ENCODE data around the gene ACSL4.
"Not testable (repeated sequence)": the region's sequence is repeated elsewhere in the genome, so short reads cannot be mapped to it uniquely, and the experiment has no call there.

ACSL4 gene

GRCh38 chrX:109724971-109725370, 8.1 kb downstream of the ACSL4 start:
- DNase-seq, result not testable (repeated sequence)

- DNase-seq, result no peak
Measured at GRCh38 chrX:109720947-109721346, 12.1 kb downstream of the ACSL4 start.

- DNase-seq, result no peak
Measured at GRCh38 chrX:109719264-109719663, 13.8 kb downstream of the ACSL4 start.

GRCh38 chrX:109716431-109717028, 16.5 kb downstream of the ACSL4 start:
- no peak for DNase-seq

- no peak for DNase-seq
Measured at GRCh38 chrX:109714340-109714958, 18.6 kb downstream of the ACSL4 start.

GRCh38 chrX:109710181-109710580, 22.9 kb downstream of the ACSL4 start:
- no peak for DNase-seq

GRCh38 chrX:109709129-109709631, 23.9 kb downstream of the ACSL4 start:
- DNase-seq, result no peak

GRCh38 chrX:109707720-109708119, 25.3 kb downstream of the ACSL4 start:
- no peak for DNase-seq

- DNase-seq, result no peak
Measured at GRCh38 chrX:109707319-109707718, 25.7 kb downstream of the ACSL4 start.

- DNase-seq, result no peak
Measured at GRCh38 chrX:109704563-109704962, 28.5 kb downstream of the ACSL4 start.

- DNase-seq, result no peak
Measured at GRCh38 chrX:109697855-109698254, 35.2 kb downstream of the ACSL4 start.

- no peak for DNase-seq
Measured at GRCh38 chrX:109696146-109696740, 36.8 kb downstream of the ACSL4 start.

GRCh38 chrX:109695637-109696036, 37.4 kb downstream of the ACSL4 start:
- no peak for DNase-seq

GRCh38 chrX:109691752-109692151, 41.3 kb downstream of the ACSL4 start:
- no peak for DNase-seq

GRCh38 chrX:109691277-109691676, 41.8 kb downstream of the ACSL4 start:
- DNase-seq, result no peak

- DNase-seq, result no peak
Measured at GRCh38 chrX:109687903-109688302, 45.2 kb downstream of the ACSL4 start.

- no peak for DNase-seq
Measured at GRCh38 chrX:109685656-109686078, 47.4 kb downstream of the ACSL4 start.

- no peak for DNase-seq
Measured at GRCh38 chrX:109684136-109684535, 48.9 kb downstream of the ACSL4 start.

GRCh38 chrX:109681475-109682081, 51.5 kb downstream of the ACSL4 start:
- no peak for DNase-seq

- DNase-seq, result no peak
Measured at GRCh38 chrX:109679820-109680219, 53.2 kb downstream of the ACSL4 start.

- DNase-seq, result no peak
Measured at GRCh38 chrX:109672239-109672638, 60.8 kb downstream of the ACSL4 start.

GRCh38 chrX:109671170-109671569, 61.9 kb downstream of the ACSL4 start:
- DNase-seq, result not testable (repeated sequence)

GRCh38 chrX:109667986-109668385, 65.1 kb downstream of the ACSL4 start:
- DNase-seq, result no peak

All from NCI-H1048 (cell line).